SJCRH30 (cell line): ENCODE measurements around the gene SSBP3. TPM values are rescaled to one million over a fixed set of nuclear protein-coding genes. Genes with fewer than 3 reads are reported as not detected.
A peak's percentile ranks its signal among the peaks of the same experiment; 100 is the strongest.

Experiments used
- DNase-seq, 2 experiments: peaks; one replicate each; pipeline ENCODE4 v3.0.0-alpha.2; 2015 to 2020
- H3K27ac ChIP-seq: fragments of 250-450 bp; sonication (Bioruptor Pico); 2 replicates; pipeline ENCODE4 v1.5.1; 2020; ENCODE audit warnings: mild to moderate bottlenecking, moderate library complexity
- H3K27me3 ChIP-seq: fragments of 250-450 bp; sonication (Bioruptor Pico); 2 replicates; pipeline ENCODE4 v1.5.1; 2020; ENCODE audit warnings: mild to moderate bottlenecking, moderate library complexity
- H3K36me3 ChIP-seq: fragments of 250-450 bp; sonication (Bioruptor Pico); 2 replicates; pipeline ENCODE4 v1.5.1; 2020; ENCODE audit warnings: mild to moderate bottlenecking, moderate library complexity
- H3K4me1 ChIP-seq: fragments of 250-450 bp; sonication (Bioruptor Pico); 2 replicates; pipeline ENCODE4 v1.5.1; 2020; ENCODE audit warnings: mild to moderate bottlenecking, moderate library complexity
- H3K4me3 ChIP-seq: fragments of 250-450 bp; sonication (Bioruptor Pico); 2 replicates; pipeline ENCODE4 v1.5.1; 2020; ENCODE audit warnings: mild to moderate bottlenecking, moderate library complexity
- H3K9me3 ChIP-seq: fragments of 250-450 bp; sonication (Bioruptor Pico); replicated peaks from 2 replicates; pipeline ENCODE4 v1.5.1; 2020; ENCODE audit warnings: mild to moderate bottlenecking, moderate library complexity
- total RNA-seq: library from RNA; depleted of rRNA; stranded (reverse); fragments of >200 nt; shearing (Covaris generic); gene quantifications from 2 replicates; pipeline ENCODE4 v1.2.3, GENCODE V29; 2014

The SSBP3 gene
- total RNA-seq, 1 experiment from 2014 or later, result 32.1 TPM

GRCh38 chr1:54404939-54405897 is 976 bp downstream of the SSBP3 start:
- no peaks in the 10 kb centered on the region for H3K27me3 ChIP-seq
- peaks cover 9% of the 10 kb centered on the region for H3K4me1 ChIP-seq
- peak; percentile 62 to 64 for DNase-seq
- H3K9me3 ChIP-seq, result no peaks in the 10 kb centered on the region
- H3K36me3 ChIP-seq, result peaks cover 16% of the 10 kb centered on the region
- H3K4me3 ChIP-seq, result peak overlapping the region; percentile 96
- no peak overlapping the region for H3K27ac ChIP-seq

- H3K27me3 ChIP-seq, result no peaks in the 10 kb centered on the region
- H3K36me3 ChIP-seq, result peaks cover 22% of the 10 kb centered on the region
- H3K9me3 ChIP-seq, result no peaks in the 10 kb centered on the region
- peaks cover 9% of the 10 kb centered on the region for H3K4me1 ChIP-seq
- no peak overlapping the region for H3K27ac ChIP-seq
- DNase-seq, result no peak
- H3K4me3 ChIP-seq, result no peak overlapping the region
Measured at GRCh38 chr1:54404263-54404662, 1.9 kb downstream of the SSBP3 start.

- peaks cover 9% of the 10 kb centered on the region for H3K4me1 ChIP-seq
- H3K27ac ChIP-seq, result no peak overlapping the region
- peaks cover 26% of the 10 kb centered on the region for H3K36me3 ChIP-seq
- H3K27me3 ChIP-seq, result no peaks in the 10 kb centered on the region
- no peaks in the 10 kb centered on the region for H3K9me3 ChIP-seq
- H3K4me3 ChIP-seq, result no peak overlapping the region
- DNase-seq, result peak in 1 of 2 experiments; percentile 34
Measured at GRCh38 chr1:54403808-54404261, 2.4 kb downstream of the SSBP3 start.

GRCh38 chr1:54403405-54403804 is 2.8 kb downstream of the SSBP3 start:
- H3K27ac ChIP-seq, result no peak overlapping the region
- peaks cover 29% of the 10 kb centered on the region for H3K36me3 ChIP-seq
- no peaks in the 10 kb centered on the region for H3K9me3 ChIP-seq
- no peak overlapping the region for H3K4me3 ChIP-seq
- DNase-seq, result no peak
- peaks cover 9% of the 10 kb centered on the region for H3K4me1 ChIP-seq
- no peaks in the 10 kb centered on the region for H3K27me3 ChIP-seq

- no peak for DNase-seq
Measured at GRCh38 chr1:54402896-54403295, 3.3 kb downstream of the SSBP3 start.

GRCh38 chr1:54401799-54402198 is 4.4 kb downstream of the SSBP3 start:
- no peak for DNase-seq
- Histone ChIP-seq H3K4me1 (peaks cover 6% of the 10 kb centered on the region), H3K9me3 (no peaks in the 10 kb centered on the region), H3K36me3 (peaks cover 31% of the 10 kb centered on the region), H3K4me3 (no peak overlapping the region), H3K27ac (no peak overlapping the region), H3K27me3 (no peaks in the 10 kb centered on the region)

More at GRCh38 chr1:54402896-54403295, 3.3 kb downstream of the SSBP3 start:
- H3K27ac ChIP-seq, result no peak overlapping the region
- H3K4me1 ChIP-seq, result peaks cover 6% of the 10 kb centered on the region
- no peaks in the 10 kb centered on the region for H3K9me3 ChIP-seq
- peaks cover 31% of the 10 kb centered on the region for H3K36me3 ChIP-seq
- no peaks in the 10 kb centered on the region for H3K27me3 ChIP-seq
- H3K4me3 ChIP-seq, result no peak overlapping the region

- Histone ChIP-seq H3K27me3 (no peaks in the 10 kb centered on the region), H3K9me3 (no peaks in the 10 kb centered on the region), H3K4me3 (no peak overlapping the region), H3K36me3 (peaks cover 40% of the 10 kb centered on the region), H3K27ac (no peak overlapping the region), H3K4me1 (peaks cover 6% of the 10 kb centered on the region)
- DNase-seq, result no peak
Measured at GRCh38 chr1:54400329-54400728, 5.9 kb downstream of the SSBP3 start.

- Histone ChIP-seq H3K27me3 (no peaks in the 10 kb centered on the region), H3K9me3 (no peaks in the 10 kb centered on the region), H3K4me3 (no peak overlapping the region), H3K36me3 (peaks cover 42% of the 10 kb centered on the region), H3K27ac (no peak overlapping the region), H3K4me1 (peaks cover 6% of the 10 kb centered on the region)
- no peak for DNase-seq
Measured at GRCh38 chr1:54399765-54400164, 6.4 kb downstream of the SSBP3 start.

GRCh38 chr1:54398963-54399528 is 7.1 kb downstream of the SSBP3 start:
- H3K4me1 ChIP-seq, result peaks cover 2% of the 10 kb centered on the region; the same call in 1 of the 2 replicates
- H3K27ac ChIP-seq, result no peak overlapping the region
- H3K36me3 ChIP-seq, result peaks cover 42% of the 10 kb centered on the region
- H3K4me3 ChIP-seq, result no peak overlapping the region
- no peaks in the 10 kb centered on the region for H3K27me3 ChIP-seq
- DNase-seq, result no peak
- H3K9me3 ChIP-seq, result no peaks in the 10 kb centered on the region

GRCh38 chr1:54397980-54398379 is 8.2 kb downstream of the SSBP3 start:
- H3K36me3 ChIP-seq, result peaks cover 42% of the 10 kb centered on the region
- H3K9me3 ChIP-seq, result no peaks in the 10 kb centered on the region
- H3K4me3 ChIP-seq, result no peak overlapping the region
- no peak overlapping the region for H3K27ac ChIP-seq
- no peaks in the 10 kb centered on the region for H3K4me1 ChIP-seq
- no peak for DNase-seq
- no peaks in the 10 kb centered on the region for H3K27me3 ChIP-seq

GRCh38 chr1:54397090-54397591 is 9.1 kb downstream of the SSBP3 start:
- H3K27me3 ChIP-seq, result no peaks in the 10 kb centered on the region
- peaks cover 42% of the 10 kb centered on the region for H3K36me3 ChIP-seq
- no peaks in the 10 kb centered on the region for H3K9me3 ChIP-seq
- H3K4me3 ChIP-seq, result no peak overlapping the region
- H3K27ac ChIP-seq, result no peak overlapping the region
- no peak for DNase-seq
- peaks cover 3% of the 10 kb centered on the region for H3K4me1 ChIP-seq

GRCh38 chr1:54396261-54396933 is 9.8 kb downstream of the SSBP3 start:
- H3K4me3 ChIP-seq, result no peak overlapping the region
- no peaks in the 10 kb centered on the region for H3K9me3 ChIP-seq
- no peaks in the 10 kb centered on the region for H3K27me3 ChIP-seq
- H3K36me3 ChIP-seq, result peaks cover 37% of the 10 kb centered on the region
- no peak for DNase-seq
- no peak overlapping the region for H3K27ac ChIP-seq
- H3K4me1 ChIP-seq, result peaks cover 11% of the 10 kb centered on the region

GRCh38 chr1:54395281-54395934 is 10.8 kb downstream of the SSBP3 start:
- no peak overlapping the region for H3K4me3 ChIP-seq
- no peaks in the 10 kb centered on the region for H3K9me3 ChIP-seq
- no peak overlapping the region for H3K27ac ChIP-seq
- DNase-seq, result no peak
- peaks cover 27% of the 10 kb centered on the region for H3K36me3 ChIP-seq
- H3K4me1 ChIP-seq, result peaks cover 15% of the 10 kb centered on the region
- H3K27me3 ChIP-seq, result no peaks in the 10 kb centered on the region

- Histone ChIP-seq H3K27me3 (no peaks in the 10 kb centered on the region), H3K36me3 (peaks cover 18% of the 10 kb centered on the region), H3K4me1 (peaks cover 15% of the 10 kb centered on the region), H3K4me3 (no peak overlapping the region), H3K27ac (no peak overlapping the region), H3K9me3 (no peaks in the 10 kb centered on the region)
- no peak for DNase-seq
Measured at GRCh38 chr1:54394104-54394503, 12.1 kb downstream of the SSBP3 start.
